ENCODE results near the gene HYI.

Gene HYI

GRCh38 chr1:43446881-43447835, 6.6 kb downstream of the HYI start:
- no peak for DNase-seq
- in situ Hi-C loops (cut with MboI; ENCODE audit: low pct_unique_long_range_greater_than_20kb, low sequenced_read_pairs) = no loop called here

GRCh38 chr1:43446388-43446740, 7.4 kb downstream of the HYI start:
- no peak for DNase-seq
- in situ Hi-C loops (cut with MboI; ENCODE audit: low pct_unique_long_range_greater_than_20kb, low sequenced_read_pairs) = no loop called here

GRCh38 chr1:43445606-43446387, 7.9 kb downstream of the HYI start:
- no peak for DNase-seq
- in situ Hi-C loops (cut with MboI; ENCODE audit: low pct_unique_long_range_greater_than_20kb, low sequenced_read_pairs) = no loop called here

- in situ Hi-C loops (cut with MboI; ENCODE audit: low pct_unique_long_range_greater_than_20kb, low sequenced_read_pairs) = no loop called here
- DNase-seq = no peak
Observed at GRCh38 chr1:43444836-43445235, 8.9 kb downstream of the HYI start.

- no peak for DNase-seq
- in situ Hi-C loops (cut with MboI; ENCODE audit: low pct_unique_long_range_greater_than_20kb, low sequenced_read_pairs) = no loop called here
Observed at GRCh38 chr1:43444151-43444828, 9.4 kb downstream of the HYI start.

- in situ Hi-C loops (cut with MboI; ENCODE audit: low pct_unique_long_range_greater_than_20kb, low sequenced_read_pairs) = no loop called here
- no peak for DNase-seq
Observed at GRCh38 chr1:43443197-43443946, 10.4 kb downstream of the HYI start.

- in situ Hi-C loops (cut with MboI; ENCODE audit: low pct_unique_long_range_greater_than_20kb, low sequenced_read_pairs) = no loop called here
- no peak for DNase-seq
Observed at GRCh38 chr1:43442756-43443155, 11.0 kb downstream of the HYI start.

- no peak for DNase-seq
- in situ Hi-C loops (cut with MboI; ENCODE audit: low pct_unique_long_range_greater_than_20kb, low sequenced_read_pairs) = no loop called here
Observed at GRCh38 chr1:43441894-43442637, 11.7 kb downstream of the HYI start.

- in situ Hi-C loops (cut with MboI; ENCODE audit: low pct_unique_long_range_greater_than_20kb, low sequenced_read_pairs) = no loop called here
- no peak for DNase-seq
Observed at GRCh38 chr1:43441166-43441893, 12.4 kb downstream of the HYI start.

GRCh38 chr1:43440358-43440757, 13.4 kb downstream of the HYI start:
- in situ Hi-C loops (cut with MboI; ENCODE audit: low pct_unique_long_range_greater_than_20kb, low sequenced_read_pairs) = no loop called here
- DNase-seq = no peak

- in situ Hi-C loops (cut with MboI; ENCODE audit: low pct_unique_long_range_greater_than_20kb, low sequenced_read_pairs) = no loop called here
- no peak for DNase-seq
Observed at GRCh38 chr1:43439781-43440180, 13.9 kb downstream of the HYI start.

GRCh38 chr1:43438953-43439581, 14.7 kb downstream of the HYI start:
- no peak for DNase-seq
- in situ Hi-C loops (cut with MboI; ENCODE audit: low pct_unique_long_range_greater_than_20kb, low sequenced_read_pairs) = no loop called here

GRCh38 chr1:43438576-43438952, 15.2 kb downstream of the HYI start:
- DNase-seq = no peak
- in situ Hi-C loops (cut with MboI; ENCODE audit: low pct_unique_long_range_greater_than_20kb, low sequenced_read_pairs) = no loop called here

GRCh38 chr1:43438006-43438405, 15.7 kb downstream of the HYI start:
- in situ Hi-C loops (cut with MboI; ENCODE audit: low pct_unique_long_range_greater_than_20kb, low sequenced_read_pairs) = no loop called here
- DNase-seq = no peak

GRCh38 chr1:43437031-43437973, 16.4 kb downstream of the HYI start:
- in situ Hi-C loops (cut with MboI; ENCODE audit: low pct_unique_long_range_greater_than_20kb, low sequenced_read_pairs) = no loop called here
- no peak for DNase-seq

GRCh38 chr1:43436371-43436770, 17.4 kb downstream of the HYI start:
- DNase-seq = no peak
- in situ Hi-C loops (cut with MboI; ENCODE audit: low pct_unique_long_range_greater_than_20kb, low sequenced_read_pairs) = no loop called here
